PFSK-1 (cell line): ENCODE measurements around the gene SYP.

Experiments used
- POLR2AphosphoS5 ChIP-seq: IDR thresholded peaks from 2 replicates; pipeline ENCODE4 v1.6.1; 2012; ENCODE audit warnings: low read depth, mild to moderate bottlenecking, control low read depth, low read length, moderate library complexity
- SIN3A ChIP-seq: IDR thresholded peaks from 2 replicates; pipeline ENCODE4 v1.6.1; 2012; ENCODE audit warnings: mild to moderate bottlenecking, low read length, moderate library complexity, borderline replicate concordance; ENCODE audit not compliant: insufficient read depth
- TAF1 ChIP-seq: IDR thresholded peaks from 2 replicates; pipeline ENCODE4 v1.6.1; 2012; ENCODE audit warnings: low read length, control low read depth, borderline replicate concordance; ENCODE audit not compliant: insufficient read depth

GRCh38 chrX:49164589-49165360 is 35.2 kb downstream of the SYP start:
- TF ChIP-seq SIN3A (no peak), TAF1 (no peak), POLR2AphosphoS5 (no peak)
